Activated naive CD4-positive, alpha-beta T cell treated with Interleukin-2 at 50 U/mL for 16 hours (primary cell): ENCODE results near the gene TSHZ2.
"Not testable (repeated sequence)": the region's sequence is repeated elsewhere in the genome, so short reads cannot be mapped to it uniquely, and the experiment has no call there.

ENCODE experiments used
- DNase-seq: peaks from one replicate; pipeline ENCODE4 v3.0.0-alpha.2; 2020

The TSHZ2 gene

DNA sequence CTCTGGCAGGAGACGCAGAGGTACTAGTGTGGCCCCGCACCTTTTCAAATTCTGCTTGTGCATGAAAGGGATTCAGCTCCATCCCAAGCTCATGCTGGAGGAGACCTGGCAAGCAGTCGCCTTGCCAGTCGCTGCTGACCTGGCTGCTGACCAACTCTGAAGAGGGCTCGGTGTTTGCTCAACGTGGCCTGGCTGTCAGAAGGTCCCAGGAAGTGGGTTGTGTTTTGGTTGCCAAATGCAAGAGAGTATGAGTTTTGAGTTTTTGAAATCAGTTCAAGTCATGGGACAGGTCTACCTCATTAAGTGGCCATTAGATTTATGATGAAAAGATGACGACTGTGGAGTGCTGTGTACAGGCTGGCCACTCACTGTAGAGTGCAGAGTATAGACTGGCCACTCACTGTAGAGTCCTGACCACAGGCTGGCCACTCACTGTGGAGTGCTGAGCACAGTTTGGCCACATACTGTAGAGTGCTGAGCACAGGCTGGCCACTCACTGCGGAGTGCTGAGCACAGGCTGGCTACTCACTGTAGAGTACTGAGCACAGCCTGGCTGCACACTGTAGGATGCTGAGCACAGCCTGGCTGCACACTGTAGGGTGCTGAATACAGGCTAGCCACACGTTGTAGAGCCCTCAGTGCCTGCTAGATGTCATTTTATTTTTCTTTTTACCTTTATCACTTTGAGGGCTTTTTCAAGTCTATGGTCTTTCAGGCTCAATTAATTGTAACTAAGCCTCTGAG, 427.6 kb downstream of the TSHZ2 start:
- no peak for DNase-seq

- DNase-seq = no peak
Observed at GRCh38 chr20:53402233-53403005, 430.3 kb downstream of the TSHZ2 start.

- no peak for DNase-seq
Observed at GRCh38 chr20:53403029-53403428, 430.9 kb downstream of the TSHZ2 start.

DNA sequence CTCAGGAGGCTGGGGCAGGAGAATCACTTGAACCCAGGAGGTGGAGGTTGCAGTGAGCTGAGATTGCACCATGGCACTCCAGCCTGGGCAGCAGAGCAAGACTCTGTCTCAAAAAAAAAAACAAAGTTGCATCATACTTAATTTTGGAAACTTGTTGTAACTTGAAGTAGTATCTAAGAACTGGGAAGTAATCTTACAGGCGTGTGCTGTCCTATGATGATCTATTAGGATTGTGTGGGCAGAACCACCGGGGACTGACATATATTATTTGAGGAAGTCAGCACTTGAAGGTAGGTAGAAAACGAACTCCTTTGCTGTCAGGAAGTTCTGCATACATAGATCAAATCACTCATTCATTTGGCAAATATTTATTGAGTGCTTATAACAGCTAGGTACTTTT, 433.0 kb downstream of the TSHZ2 start:
- DNase-seq = no peak

DNA sequence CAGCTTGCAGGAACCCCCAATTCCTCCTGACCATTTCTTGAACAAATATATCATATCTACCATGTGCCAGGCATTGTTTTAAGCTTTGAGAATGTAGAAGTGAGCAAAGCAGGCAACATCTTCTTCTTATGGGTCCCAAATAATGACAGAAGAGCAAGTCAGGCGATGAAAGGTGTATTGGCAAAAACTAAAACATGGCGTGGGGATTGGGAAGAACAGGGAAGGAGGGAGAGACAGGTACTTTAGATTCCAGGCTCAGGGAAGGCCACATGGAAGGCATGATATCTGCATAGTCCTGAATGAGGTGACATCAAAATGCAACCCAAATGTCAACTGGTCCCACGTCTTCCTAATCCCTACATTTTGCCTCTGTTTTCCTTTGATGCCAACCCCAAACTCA, 434.4 kb downstream of the TSHZ2 start:
- no peak for DNase-seq

DNA sequence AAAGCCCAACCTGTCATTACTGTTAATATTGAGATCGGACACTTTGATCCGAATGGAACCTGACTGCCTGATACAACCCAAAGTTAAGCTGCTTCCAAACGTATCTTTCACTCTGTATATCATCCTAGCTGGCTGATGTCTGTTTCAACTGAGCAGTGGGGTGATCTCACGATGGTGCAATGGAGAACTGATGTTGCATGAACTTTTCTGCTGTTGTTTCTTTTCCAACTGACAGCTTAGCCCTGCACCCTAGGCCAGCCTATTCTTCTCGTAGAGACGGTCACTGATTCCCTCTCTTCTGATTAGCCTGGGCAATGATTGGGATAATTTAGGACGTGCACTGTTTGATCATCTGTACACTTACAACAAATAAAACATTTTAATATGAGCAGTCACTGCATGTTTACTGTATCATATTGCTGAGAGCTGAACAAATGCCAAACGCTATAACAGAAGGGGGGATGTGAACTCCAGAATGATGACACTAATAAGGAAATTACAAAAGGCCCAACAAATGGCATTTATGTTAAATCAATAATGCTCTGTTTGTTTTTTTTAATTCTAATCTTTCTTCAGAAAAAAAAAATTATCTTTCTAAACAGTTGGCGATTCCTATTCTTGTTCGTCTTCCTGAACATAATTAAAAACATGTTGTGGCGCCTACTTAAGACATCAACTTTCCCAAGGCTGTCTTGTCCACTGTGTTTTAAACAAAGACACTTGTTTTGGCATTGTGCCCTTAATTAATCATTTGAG, 436.7 kb downstream of the TSHZ2 start:
- no peak for DNase-seq

DNA sequence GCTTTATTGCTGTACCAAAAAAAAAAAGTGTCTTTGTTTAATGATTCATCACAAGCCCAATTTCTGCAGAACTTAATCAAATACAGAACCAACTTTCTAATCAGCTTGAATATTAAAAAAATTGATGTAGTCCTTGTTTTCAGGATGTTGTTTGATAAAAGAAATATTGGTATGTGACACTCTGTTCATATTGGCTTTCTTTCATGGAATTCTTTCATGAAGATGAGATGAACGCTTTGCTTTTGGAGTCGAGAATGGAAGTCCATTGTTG, 437.2 kb downstream of the TSHZ2 start:
- DNase-seq = no peak

- no peak for DNase-seq
Observed at GRCh38 chr20:53411129-53411528, 439.0 kb downstream of the TSHZ2 start.

DNA sequence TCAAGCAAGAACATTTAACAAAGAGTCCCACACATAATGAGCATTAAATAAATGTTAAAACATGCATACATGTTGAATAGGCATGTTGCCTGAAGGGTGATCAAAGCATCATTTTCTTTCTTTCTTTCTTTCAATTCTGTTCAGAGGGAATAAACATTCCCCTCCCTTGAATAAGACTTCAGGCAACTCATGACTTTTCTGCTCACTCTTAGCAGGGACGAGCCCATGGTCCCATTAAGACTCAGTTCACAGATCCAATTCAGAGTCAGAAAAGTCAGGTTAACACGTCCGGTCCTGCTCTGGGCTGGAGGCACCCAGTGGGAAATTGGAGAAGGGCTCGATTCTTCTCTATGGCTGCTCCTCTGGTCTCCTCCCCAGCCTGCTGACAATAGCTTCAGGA, 439.7 kb downstream of the TSHZ2 start:
- no peak for DNase-seq

DNA sequence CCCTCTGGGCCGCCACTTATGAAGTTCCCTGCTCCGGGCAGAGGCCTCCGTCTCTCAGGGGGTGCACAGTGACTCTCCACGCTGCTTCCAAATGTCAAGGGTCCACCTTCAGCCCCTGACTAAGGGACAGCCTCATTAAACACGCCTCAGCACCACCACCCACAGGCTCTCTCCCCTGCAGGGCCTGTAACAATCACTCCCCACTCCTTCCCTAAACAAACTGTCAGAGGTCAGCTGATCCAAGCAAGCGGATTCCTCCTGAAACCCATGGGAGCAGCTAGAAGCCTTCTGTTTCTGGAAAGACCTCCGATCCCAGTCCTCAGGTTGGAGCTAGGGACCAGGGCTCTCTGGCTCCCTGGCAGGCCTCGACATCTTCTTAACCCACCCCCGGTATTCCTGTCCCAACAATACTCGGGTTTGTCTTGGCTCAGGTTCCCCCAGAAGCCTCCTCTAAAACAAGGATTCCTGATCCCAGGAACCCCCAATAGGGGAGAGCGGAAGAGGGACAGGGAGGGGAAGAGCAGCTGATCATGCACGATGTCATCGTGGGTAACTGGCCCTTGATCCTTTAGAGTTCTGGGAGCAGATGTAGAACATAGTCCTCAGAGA, 440.5 kb downstream of the TSHZ2 start:
- DNase-seq = no peak

GRCh38 chr20:53413186-53413631, 441.1 kb downstream of the TSHZ2 start:
- DNase-seq = peak; percentile 44

DNA sequence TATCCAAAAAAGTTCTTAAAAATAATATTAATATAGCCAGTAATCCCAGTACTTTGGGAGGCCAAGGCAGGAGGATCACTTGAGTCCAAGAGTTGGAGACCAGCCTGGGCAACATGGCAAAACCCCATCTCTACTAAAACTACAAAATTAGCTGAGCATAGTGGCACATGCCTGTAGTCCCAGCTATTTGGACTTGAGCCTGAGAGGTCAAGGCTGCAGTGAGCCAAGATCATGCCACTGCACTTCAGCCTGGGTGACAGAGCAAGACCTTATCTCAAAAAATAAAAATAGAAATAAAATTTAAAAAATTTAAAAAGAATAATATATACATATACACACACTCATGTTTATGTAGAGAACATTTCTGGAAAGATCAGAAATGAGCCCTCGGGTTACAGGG, 441.7 kb downstream of the TSHZ2 start:
- not testable (repeated sequence) for DNase-seq

DNA sequence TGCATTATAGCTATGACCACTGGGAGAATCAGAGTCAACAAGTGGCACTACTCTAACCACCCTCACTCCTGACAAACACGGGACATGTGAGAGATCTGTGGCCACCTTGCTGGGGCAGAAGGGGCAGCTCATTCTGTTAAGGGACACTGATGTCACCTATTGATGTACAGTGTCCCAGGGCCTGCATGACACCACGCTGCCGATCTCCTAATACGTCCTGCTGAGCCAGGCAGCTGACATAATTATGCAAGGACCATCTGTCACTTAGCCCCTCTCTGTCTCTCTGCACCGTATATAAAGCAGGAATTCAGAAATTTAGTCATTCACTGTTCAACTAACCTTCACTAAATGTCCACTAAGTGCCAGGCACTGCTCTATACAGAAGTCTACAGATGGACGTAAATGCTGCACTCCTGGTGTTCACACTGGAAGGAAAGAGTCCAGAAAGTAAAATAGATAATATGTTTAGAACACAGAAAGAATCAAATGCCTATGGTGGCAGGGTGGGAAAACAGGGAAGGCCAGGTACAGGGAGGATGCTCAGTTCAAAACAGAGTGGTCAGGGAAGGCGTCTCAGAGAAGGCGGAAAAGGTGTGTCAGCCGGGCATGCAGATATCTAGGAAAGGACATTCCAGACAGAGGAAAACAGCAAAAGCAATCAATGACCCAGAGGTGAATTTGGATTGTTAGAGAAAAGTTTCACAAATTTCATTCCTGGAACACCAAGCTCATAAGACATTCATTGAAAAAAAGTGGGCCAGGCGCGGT, 447.7 kb downstream of the TSHZ2 start:
- no peak for DNase-seq

DNA sequence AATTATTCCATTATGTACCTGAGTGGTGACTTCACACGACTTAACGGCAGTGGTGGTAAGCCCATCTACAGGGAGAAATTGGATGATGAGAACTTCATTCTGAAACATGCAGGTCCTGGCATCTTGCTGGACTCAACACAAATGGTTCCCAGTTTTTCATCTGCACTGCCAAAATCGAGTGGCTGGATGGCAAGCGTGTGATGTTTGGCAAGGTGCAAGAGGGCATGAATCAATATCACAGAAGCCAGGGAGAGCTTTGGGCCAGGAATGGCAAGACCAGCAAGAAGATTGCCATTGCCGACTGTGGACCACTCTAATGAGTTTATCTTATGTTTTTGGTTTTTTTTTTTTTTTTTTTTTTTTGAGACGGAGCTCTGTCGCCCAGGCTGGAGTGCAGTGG, 449.2 kb downstream of the TSHZ2 start:
- no peak for DNase-seq

DNA sequence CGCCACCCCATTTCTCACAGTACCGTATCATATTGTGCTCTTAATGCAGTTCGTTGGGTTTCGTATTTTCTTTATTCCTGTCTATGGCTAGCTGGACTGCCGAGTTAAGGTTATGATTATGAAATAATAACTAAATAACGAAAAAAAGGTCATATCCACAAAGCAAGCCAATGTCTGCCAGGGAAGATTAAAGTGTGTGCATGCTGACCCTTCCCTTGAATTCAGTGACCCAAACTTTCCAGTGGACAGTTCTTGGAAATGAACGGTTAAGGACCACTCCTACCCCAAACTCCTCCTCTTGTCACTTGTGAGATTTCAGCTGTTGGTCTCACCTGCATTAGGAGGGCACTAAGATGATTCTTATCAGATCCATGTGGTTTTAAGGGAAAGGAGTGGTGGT, 449.9 kb downstream of the TSHZ2 start:
- DNase-seq = no peak

GRCh38 chr20:53423587-53424146, 451.5 kb downstream of the TSHZ2 start:
- no peak for DNase-seq

- DNase-seq = no peak
Observed at GRCh38 chr20:53425481-53425880, 453.3 kb downstream of the TSHZ2 start.

DNA sequence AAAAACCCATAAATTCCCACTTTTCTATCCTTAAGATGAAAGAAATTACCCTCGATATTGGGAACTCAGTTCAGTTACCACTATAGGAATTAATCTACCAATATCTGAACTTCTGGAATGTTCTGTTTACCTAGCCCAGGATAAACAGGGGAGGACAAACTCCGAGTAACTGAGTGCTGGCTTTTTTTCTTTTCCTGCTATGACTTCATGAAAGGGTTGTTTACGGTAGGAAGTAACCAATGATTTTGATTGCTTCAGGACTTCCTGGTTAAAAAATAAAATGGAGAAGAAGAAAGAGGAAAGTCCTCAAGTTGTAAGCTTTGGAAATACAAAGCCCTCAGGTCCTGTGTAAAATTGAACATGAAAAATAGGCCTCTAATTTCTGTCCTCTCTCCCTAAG, 453.8 kb downstream of the TSHZ2 start:
- DNase-seq = no peak

GRCh38 chr20:53426766-53427312, 454.7 kb downstream of the TSHZ2 start:
- no peak for DNase-seq

GRCh38 chr20:53427951-53428350, 455.8 kb downstream of the TSHZ2 start:
- no peak for DNase-seq

DNA sequence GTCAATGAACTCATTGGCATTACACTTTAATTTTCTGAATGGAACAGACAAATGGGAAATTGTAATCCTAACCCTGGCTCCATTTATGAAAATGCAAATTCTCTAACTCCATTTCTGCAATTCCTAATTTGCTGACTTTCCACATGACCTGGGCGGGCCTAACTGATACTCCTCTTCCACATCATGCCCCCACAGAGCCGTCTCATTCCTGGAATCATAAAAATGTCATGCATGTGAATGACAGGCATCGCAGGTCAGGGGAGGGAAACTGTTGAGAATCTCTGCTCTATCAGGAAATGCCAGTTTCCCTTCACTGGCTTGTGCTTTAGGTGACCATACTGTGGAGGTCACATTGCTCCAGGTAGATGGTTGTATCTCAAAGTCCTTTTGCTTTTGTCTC, 456.4 kb downstream of the TSHZ2 start:
- DNase-seq = no peak

GRCh38 chr20:53428996-53429395, 456.8 kb downstream of the TSHZ2 start:
- no peak for DNase-seq
